ENCODE measurements around the gene CST7.

DNA sequence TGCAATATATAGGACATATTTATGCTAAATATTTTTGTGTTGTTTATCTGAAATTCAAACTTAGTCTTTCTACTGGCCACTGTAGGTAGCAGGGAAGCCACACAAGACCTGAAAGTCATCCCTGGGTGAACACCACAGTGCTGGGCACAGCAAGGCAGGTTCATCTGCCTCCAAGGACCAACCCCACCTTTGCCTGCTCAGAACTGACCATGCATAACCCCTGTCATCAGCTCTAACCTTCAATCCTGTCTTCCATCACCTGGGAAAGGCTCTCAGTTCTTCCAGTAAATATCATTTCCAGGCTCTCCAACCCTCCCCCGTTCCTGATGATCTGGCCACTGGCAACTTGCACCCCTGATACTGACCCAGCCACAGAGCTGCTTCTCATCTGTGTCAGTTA is 32.7 kb upstream of the CST7 start:
- no peak for TF ChIP-seq POLR2A (IDR thresholded peaks at IDR 0.05)
- TF ChIP-seq, protein P1, sequence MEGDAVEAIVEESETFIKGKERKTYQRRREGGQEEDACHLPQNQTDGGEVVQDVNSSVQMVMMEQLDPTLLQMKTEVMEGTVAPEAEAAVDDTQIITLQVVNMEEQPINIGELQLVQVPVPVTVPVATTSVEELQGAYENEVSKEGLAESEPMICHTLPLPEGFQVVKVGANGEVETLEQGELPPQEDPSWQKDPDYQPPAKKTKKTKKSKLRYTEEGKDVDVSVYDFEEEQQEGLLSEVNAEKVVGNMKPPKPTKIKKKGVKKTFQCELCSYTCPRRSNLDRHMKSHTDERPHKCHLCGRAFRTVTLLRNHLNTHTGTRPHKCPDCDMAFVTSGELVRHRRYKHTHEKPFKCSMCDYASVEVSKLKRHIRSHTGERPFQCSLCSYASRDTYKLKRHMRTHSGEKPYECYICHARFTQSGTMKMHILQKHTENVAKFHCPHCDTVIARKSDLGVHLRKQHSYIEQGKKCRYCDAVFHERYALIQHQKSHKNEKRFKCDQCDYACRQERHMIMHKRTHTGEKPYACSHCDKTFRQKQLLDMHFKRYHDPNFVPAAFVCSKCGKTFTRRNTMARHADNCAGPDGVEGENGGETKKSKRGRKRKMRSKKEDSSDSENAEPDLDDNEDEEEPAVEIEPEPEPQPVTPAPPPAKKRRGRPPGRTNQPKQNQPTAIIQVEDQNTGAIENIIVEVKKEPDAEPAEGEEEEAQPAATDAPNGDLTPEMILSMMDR (IDR thresholded peaks at IDR 0.05) = no peak
